GM18861 (cell line): Measurements from ENCODE around the gene C1orf52.

Experiments
- ATAC-seq: cut with Tn5 transposase; IDR thresholded peaks from one replicate; pipeline ENCODE4 v1.9.1; 2021; ENCODE audit not compliant: unreplicated experiment

The C1orf52 gene

GRCh38 chr1:85237613-85238012, 21.8 kb downstream of the C1orf52 start:
- no peak for ATAC-seq

- ATAC-seq, result no peak
These were observed 29.0 kb downstream of the C1orf52 start for GRCh38 chr1:85230305-85230977.

GRCh38 chr1:85229574-85230097, 29.8 kb downstream of the C1orf52 start:
- no peak for ATAC-seq

GRCh38 chr1:85228972-85229371, 30.5 kb downstream of the C1orf52 start:
- no peak for ATAC-seq

GRCh38 chr1:85225624-85226380, 33.7 kb downstream of the C1orf52 start:
- no peak for ATAC-seq

- ATAC-seq, result no peak
These were observed 34.5 kb downstream of the C1orf52 start for GRCh38 chr1:85224734-85225623.

- no peak for ATAC-seq
These were observed 35.2 kb downstream of the C1orf52 start for GRCh38 chr1:85224295-85224694.

GRCh38 chr1:85223334-85223733, 36.1 kb downstream of the C1orf52 start:
- no peak for ATAC-seq

- ATAC-seq, result no peak
These were observed 38.7 kb downstream of the C1orf52 start for GRCh38 chr1:85220756-85221201.

GRCh38 chr1:85219853-85220610, 39.4 kb downstream of the C1orf52 start:
- no peak for ATAC-seq

- ATAC-seq, result no peak
These were observed 42.8 kb downstream of the C1orf52 start for GRCh38 chr1:85216697-85217096.

- no peak for ATAC-seq
These were observed 44.8 kb downstream of the C1orf52 start for GRCh38 chr1:85214654-85215053.

GRCh38 chr1:85208488-85208887, 51.0 kb downstream of the C1orf52 start:
- no peak for ATAC-seq

- no peak for ATAC-seq
These were observed 55.8 kb downstream of the C1orf52 start for GRCh38 chr1:85203573-85204171.

- no peak for ATAC-seq
These were observed 56.6 kb downstream of the C1orf52 start for GRCh38 chr1:85202864-85203255.

GRCh38 chr1:85202092-85202863, 57.2 kb downstream of the C1orf52 start:
- ATAC-seq, result peak; percentile 10

- ATAC-seq, result peak; percentile 31
These were observed 57.9 kb downstream of the C1orf52 start for GRCh38 chr1:85201340-85202091.

- ATAC-seq, result peak; percentile 63
These were observed 58.8 kb downstream of the C1orf52 start, which contains the start of gene SYDE2 for GRCh38 chr1:85200463-85201339. Gene SYDE2 (minus strand): TSS chr1:85201016. CDS start chr1:85200996, 20 bp downstream.
